Stimulated activated CD4-positive, alpha-beta T cell treated with anti-CD3 and anti-CD28 coated beads, Interleukin-12 subunit alpha, Interleukin-12 subunit beta, amount 100 ng/mL, for 48 hours (primary cell): ENCODE measurements around the gene ANXA2R.
A peak's percentile ranks its signal among the peaks of the same experiment; 100 is the strongest.
"Not testable (repeated sequence)": the region's sequence is repeated elsewhere in the genome, so short reads cannot be mapped to it uniquely, and the experiment has no call there.

Source experiments
- DNase-seq, 3 donors: peaks; one replicate each; pipeline ENCODE4 v3.0.0-alpha.2; 2020; ENCODE audit warnings: low read depth in 2 of 3, low spot score in 1 of 3

The ANXA2R gene

GRCh38 chr5:43040287-43041098, at the start of gene ANXA2R:
ANXA2R (minus strand) TSS chr5:43040319; CDS start chr5:43040046, 273 bp downstream.
- DNase-seq = peak; percentile 87 to 96 (median 90)

GRCh38 chr5:43086118-43086908, 46.2 kb upstream of the ANXA2R start:
- not testable (repeated sequence) for DNase-seq

GRCh38 chr5:43085453-43085852, 45.3 kb upstream of the ANXA2R start:
- no peak for DNase-seq

GRCh38 chr5:43084468-43084867, 44.3 kb upstream of the ANXA2R start:
- DNase-seq = not testable (repeated sequence)

GRCh38 chr5:43081345-43081744, 41.2 kb upstream of the ANXA2R start:
- not testable (repeated sequence) for DNase-seq

GRCh38 chr5:43078956-43079355, 38.8 kb upstream of the ANXA2R start:
- no peak for DNase-seq

GRCh38 chr5:43077446-43078191, 37.5 kb upstream of the ANXA2R start:
- DNase-seq = not testable (repeated sequence)

- DNase-seq = no peak
Observed at GRCh38 chr5:43075319-43076293, 35.5 kb upstream of the ANXA2R start.

- no peak for DNase-seq
Observed at GRCh38 chr5:43074987-43075318, 34.8 kb upstream of the ANXA2R start.

GRCh38 chr5:43073597-43074546, 33.8 kb upstream of the ANXA2R start:
- DNase-seq = peak in 1 of 3 donors; percentile 62

- not testable (repeated sequence) for DNase-seq
Observed at GRCh38 chr5:43069401-43069720, 29.2 kb upstream of the ANXA2R start.

- DNase-seq = no peak
Observed at GRCh38 chr5:43068037-43068436, 27.9 kb upstream of the ANXA2R start.

GRCh38 chr5:43066799-43067741, 27.0 kb upstream of the ANXA2R start:
- DNase-seq = peak; percentile 82 to 93 (median 87)

GRCh38 chr5:43065948-43066798, 26.1 kb upstream of the ANXA2R start:
- peak; percentile 52 to 60 (median 56) for DNase-seq

GRCh38 chr5:43065387-43065947, 25.3 kb upstream of the ANXA2R start:
- DNase-seq = no peak

GRCh38 chr5:43063721-43064171, 23.6 kb upstream of the ANXA2R start:
- DNase-seq = no peak
